Neutrophil (primary cell): ENCODE results near the gene MAPK1.

Experiments used
- H3K27ac ChIP-seq: fragments of 200-600 bp; sonication (generic); 2 replicates; pipeline ENCODE4 v1.5.1; 2016; ENCODE audit warnings: mild to moderate bottlenecking, moderate library complexity
- H3K27me3 ChIP-seq: fragments of 200-600 bp; sonication (generic); 2 replicates; pipeline ENCODE4 v1.6.0; 2016; ENCODE audit warnings: mild to moderate bottlenecking
- H3K36me3 ChIP-seq: fragments of 200-600 bp; sonication (generic); 2 replicates; pipeline ENCODE4 v1.5.1; 2017
- H3K4me1 ChIP-seq, 2 experiments: fragments of 200-600 bp in 1 of 2; sonication (generic) in 1 of 2; 1 replicate in 1 of 2; 2 replicates in 1 of 2; pipeline versions ENCODE4 v1.5.1 to v1.6.1; 2013 to 2016; ENCODE audit warnings: low read depth in 1 of 2, low read length in 1 of 2, mild to moderate bottlenecking in 1 of 2, moderate library complexity in 1 of 2; ENCODE audit not compliant: control insufficient read depth in 1 of 2, insufficient read depth in 1 of 2
- H3K4me3 ChIP-seq, 2 experiments: fragments of 200-600 bp in 1 of 2; sonication (generic) in 1 of 2; 1 replicate in 1 of 2; 2 replicates in 1 of 2; pipeline ENCODE4 v1.5.1; 2013 to 2016; ENCODE audit warnings: low read depth in 1 of 2, low read length in 1 of 2, mild to moderate bottlenecking in 1 of 2, moderate library complexity in 1 of 2
- H3K9me3 ChIP-seq: fragments of 200-600 bp; sonication (generic); 2 replicates; pipeline ENCODE4 v1.5.1; 2016
- TF ChIP-seq, protein P1 (sequence below): fragments of 200-600 bp; sonication (generic); IDR thresholded peaks from 2 replicates; pipeline ENCODE4 v1.5.1; 2016; ENCODE audit warnings: antibody characterized with exemption

Gene MAPK1

DNA sequence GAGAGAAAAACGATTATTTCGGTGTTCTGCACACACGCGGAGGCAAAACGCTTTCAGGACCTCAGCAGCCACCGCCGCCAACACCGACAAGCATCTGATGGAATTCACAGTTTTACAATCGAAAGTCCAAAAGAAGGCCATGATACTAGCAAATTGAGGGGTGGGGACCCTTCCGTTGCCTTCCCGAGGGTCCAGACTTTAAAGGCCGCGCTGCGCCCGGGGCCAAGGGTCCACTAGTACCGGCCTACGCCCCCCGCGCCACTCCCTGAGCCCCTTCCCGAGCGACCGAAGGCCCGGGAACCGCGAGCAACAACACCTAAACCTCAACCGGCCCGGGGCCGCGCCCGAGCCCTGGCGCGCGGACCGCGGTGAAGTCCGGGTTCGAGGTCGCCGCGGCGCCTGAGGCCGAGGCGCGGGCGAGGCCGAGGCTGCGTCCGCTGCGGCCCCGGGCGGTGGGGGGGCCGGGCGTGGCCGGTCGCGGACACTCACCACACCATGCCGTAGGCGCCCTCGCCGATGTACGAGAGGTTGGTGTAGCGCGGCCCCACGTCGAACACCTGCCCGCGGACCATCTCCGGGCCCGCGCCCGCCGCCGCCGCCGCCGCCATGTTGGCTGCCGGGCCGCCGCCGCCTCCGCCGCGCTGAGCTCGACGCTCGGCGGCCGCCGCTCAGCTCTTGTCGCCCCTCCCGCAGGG, 465 bp downstream of the MAPK1 start:
- TF ChIP-seq, protein P1, sequence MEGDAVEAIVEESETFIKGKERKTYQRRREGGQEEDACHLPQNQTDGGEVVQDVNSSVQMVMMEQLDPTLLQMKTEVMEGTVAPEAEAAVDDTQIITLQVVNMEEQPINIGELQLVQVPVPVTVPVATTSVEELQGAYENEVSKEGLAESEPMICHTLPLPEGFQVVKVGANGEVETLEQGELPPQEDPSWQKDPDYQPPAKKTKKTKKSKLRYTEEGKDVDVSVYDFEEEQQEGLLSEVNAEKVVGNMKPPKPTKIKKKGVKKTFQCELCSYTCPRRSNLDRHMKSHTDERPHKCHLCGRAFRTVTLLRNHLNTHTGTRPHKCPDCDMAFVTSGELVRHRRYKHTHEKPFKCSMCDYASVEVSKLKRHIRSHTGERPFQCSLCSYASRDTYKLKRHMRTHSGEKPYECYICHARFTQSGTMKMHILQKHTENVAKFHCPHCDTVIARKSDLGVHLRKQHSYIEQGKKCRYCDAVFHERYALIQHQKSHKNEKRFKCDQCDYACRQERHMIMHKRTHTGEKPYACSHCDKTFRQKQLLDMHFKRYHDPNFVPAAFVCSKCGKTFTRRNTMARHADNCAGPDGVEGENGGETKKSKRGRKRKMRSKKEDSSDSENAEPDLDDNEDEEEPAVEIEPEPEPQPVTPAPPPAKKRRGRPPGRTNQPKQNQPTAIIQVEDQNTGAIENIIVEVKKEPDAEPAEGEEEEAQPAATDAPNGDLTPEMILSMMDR: no peak
- H3K4me3 ChIP-seq: peak overlapping the region; percentile 81 to 92
- H3K4me1 ChIP-seq: peaks cover 50 to 52% of the 10 kb centered on the region in 2 experiments
- H3K27me3 ChIP-seq: no peaks in the 10 kb centered on the region
- no peaks in the 10 kb centered on the region for H3K9me3 ChIP-seq
- H3K27ac ChIP-seq: peak overlapping the region; percentile 91
- no peaks in the 10 kb centered on the region for H3K36me3 ChIP-seq

DNA sequence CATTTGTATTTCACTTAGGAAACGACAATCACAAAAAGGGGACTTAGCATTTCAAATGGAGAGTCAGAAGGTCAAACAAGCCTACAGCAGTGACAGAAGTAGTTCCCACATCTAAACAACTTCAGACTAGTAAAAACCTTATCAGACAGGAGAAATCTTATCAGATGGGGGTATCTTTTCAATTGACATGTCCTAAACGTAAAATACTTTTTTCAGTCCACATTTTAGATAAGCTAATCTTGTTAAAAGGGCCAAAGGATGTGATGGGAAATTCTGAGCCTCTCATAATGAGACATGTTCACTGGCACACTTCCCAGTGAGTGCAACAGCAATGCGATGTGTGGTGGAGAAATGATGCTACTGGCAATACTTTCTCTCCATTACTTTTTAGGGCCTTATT, 2.4 kb downstream of the MAPK1 start:
- TF ChIP-seq, protein P1: no peak
- no peaks in the 10 kb centered on the region for H3K9me3 ChIP-seq
- no peaks in the 10 kb centered on the region for H3K36me3 ChIP-seq
- H3K27me3 ChIP-seq: no peaks in the 10 kb centered on the region
- peak overlapping the region; percentile 91 for H3K27ac ChIP-seq
- peak overlapping the region; percentile 81 to 92 for H3K4me3 ChIP-seq
- H3K4me1 ChIP-seq: peaks cover 69 to 71% of the 10 kb centered on the region in 2 experiments

DNA sequence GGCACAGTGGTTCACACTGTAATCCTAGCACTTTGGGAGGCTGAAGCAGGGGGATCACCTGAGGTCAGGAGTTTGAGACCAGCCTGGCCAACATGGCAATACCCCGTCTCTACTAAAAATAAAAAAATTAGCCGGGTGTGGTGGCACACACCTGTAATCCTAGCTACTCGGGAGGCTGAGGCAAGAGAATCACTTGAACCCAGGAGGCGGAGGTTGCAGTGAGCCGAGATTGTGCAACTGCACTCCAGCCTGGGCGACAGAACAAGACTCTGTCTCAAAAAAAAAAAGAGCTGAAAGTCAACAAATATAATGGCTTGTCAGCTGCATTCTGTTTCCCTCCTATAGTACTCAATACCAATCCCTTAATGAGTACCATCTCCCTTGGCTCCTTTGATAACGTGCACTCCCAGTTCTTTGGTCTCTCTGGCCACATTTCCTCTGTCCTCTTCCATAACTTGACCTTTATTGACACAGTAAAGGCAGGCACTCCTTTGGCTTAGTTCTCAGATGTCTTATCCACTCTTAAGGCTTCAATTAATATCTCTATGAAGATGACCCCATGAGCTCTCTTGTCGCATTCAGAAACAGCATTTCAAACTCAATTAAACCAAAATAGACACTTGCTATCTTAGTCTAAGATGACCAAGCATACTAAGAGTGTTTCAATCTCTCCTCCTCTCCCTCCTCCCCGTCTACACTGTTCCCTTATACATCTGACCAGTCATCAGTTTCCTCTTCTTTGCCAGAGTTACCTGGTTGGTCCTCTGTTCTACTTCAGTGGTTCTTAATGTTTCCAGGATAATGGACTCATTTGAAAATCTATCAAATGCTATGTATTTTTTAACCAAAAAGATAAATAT, 4.8 kb downstream of the MAPK1 start:
- Histone ChIP-seq H3K9me3 (no peaks in the 10 kb centered on the region), H3K4me1 (peaks cover 85 to 88% of the 10 kb centered on the region in 2 experiments), H3K27me3 (no peaks in the 10 kb centered on the region), H3K27ac (peak overlapping the region; percentile 91), H3K36me3 (no peaks in the 10 kb centered on the region), H3K4me3 (peak overlapping the region; percentile 81 to 92)
- TF ChIP-seq, protein P1: no peak

DNA sequence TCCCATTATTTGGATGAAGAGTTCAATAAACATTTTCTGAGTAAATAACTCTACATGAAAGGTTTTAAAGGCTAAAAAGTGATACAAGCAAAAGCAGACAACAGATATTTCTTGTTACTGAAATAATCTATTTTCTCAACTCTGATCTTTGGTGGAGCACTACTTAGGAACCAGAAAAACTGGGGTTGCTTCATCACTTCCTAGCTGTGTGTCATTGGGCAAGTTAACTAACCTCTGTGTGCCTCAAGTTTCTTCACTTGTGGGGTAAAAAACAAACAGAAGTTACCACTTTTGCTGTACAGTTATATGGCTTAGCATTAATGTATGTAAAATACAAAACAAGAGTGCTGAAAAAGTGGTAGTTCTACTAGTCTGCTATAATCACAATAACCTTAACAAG, 5.6 kb downstream of the MAPK1 start:
- Histone ChIP-seq H3K4me1 (peaks cover 93 to 96% of the 10 kb centered on the region in 2 experiments), H3K27me3 (no peaks in the 10 kb centered on the region), H3K4me3 (peak overlapping the region; percentile 81 to 92)

DNA sequence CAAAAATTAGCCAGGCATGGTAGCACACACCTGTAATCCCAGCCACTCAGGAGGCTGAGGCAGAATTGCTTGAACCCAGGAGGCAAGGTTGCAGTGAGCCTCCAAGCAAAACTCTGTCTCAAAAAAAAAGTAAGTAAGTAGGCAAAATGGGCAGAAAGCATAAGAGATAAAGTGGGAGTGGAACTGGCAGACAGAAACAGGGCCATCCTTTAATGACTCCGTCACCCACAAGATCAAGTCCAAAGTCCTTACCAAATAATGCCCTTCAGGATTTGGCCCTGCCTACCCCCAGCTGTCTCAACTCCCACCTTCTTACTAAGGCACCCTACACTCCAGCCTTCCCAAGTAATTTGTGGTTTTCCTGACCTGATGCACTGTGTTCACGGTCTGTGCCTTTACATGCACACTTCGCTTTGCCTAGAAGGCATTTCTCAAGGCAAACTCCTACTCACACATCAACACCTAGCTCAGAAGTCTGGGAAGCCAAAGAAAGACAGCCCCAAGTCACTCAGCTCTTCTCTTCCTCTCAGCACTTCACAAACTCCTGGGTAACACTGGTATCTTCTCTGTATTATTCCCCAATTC, 6.1 kb downstream of the MAPK1 start:
- Histone ChIP-seq H3K36me3 (no peaks in the 10 kb centered on the region), H3K27ac (peak overlapping the region; percentile 91), H3K4me1 (peaks cover 98 to 100% of the 10 kb centered on the region in 2 experiments), H3K4me3 (peak overlapping the region; percentile 81 to 92), H3K9me3 (no peaks in the 10 kb centered on the region), H3K27me3 (no peaks in the 10 kb centered on the region)
- TF ChIP-seq, protein P1: no peak

More for the DNA sequence above, 5.6 kb downstream of the MAPK1 start:
- H3K27ac ChIP-seq: peak overlapping the region; percentile 91
- TF ChIP-seq, protein P1: no peak
- no peaks in the 10 kb centered on the region for H3K36me3 ChIP-seq
- no peaks in the 10 kb centered on the region for H3K9me3 ChIP-seq
